ENCODE data around the gene ACRBP.

DNA sequence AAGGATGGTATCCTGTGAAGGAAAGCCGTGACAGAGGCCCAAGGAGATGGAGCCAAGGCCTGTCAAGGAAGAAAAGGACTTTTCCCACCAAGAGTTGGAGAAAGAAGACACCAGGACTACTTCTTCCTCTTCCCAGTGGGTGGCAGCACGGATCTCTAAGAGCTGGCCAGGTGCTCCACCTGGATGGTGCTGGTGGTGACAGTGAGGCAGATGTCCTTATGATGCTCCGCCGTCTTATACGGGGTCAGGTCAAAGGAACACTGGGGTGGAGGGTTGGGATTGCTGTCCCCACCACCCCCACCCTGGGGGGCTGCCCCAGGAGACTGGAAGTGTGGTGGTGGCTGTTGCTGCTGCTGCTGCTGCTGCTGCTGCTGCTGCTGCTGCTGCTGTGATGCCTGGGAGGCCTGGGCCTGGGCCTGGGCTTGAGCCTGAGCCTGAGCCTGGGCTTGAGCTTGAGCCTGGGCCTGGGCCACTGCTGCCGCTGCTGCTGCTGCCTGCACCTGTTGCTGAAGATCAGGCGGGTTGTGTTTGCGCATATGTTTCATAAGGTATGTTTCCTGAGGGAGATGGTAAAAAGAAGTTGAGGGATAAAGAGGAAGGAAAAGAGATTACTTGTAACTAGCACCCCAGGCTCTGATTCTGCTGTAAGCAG is 20.5 kb upstream of the ACRBP start:
- TF ChIP-seq ARNT (IDR thresholded peaks at IDR 0.05): no peak
- TF ChIP-seq LEF1 (IDR thresholded peaks at IDR 0.05; ENCODE audit: borderline replicate concordance): no peak

Measured in HEK293T (cell line).